Heart left ventricle (tissue), 13 donors: ENCODE data around the gene MCM3AP.

Source experiments
- POLR2A ChIP-seq, 2 donors: fragments of 450-650 bp; IDR thresholded peaks; one replicate each; pipeline ENCODE4 v1.6.1; 2017; ENCODE audit warnings: antibody characterized with exemption in 2 of 2, mild to moderate bottlenecking in 2 of 2, moderate library complexity in 2 of 2
- TF ChIP-seq, protein P1 (sequence below), 12 donors: fragments of 200-600 bp; sonication (generic) in 4 of 12; IDR thresholded peaks; one replicate each; pipeline versions ENCODE4 v1.5.0 to v1.8.0; 2018 to 2022; ENCODE audit warnings: antibody characterized with exemption in 12 of 12, mild to moderate bottlenecking in 5 of 12
- donor health status: ischemic (EF 13 %, LVEDD 7.1; RV severe dilation, severe dysfunction).
- donor health status: DM: no; HTN: yes; CAD: no.
- donor health status: DM: no; HTN: no; CAD: no.
- donor health status: ischemic (EF 25% LVEDD 6.9; RV normal size, moderate dysfunction).
- donor health status: ischemic (EF 25% LVEDD 5.7; RV mildly dilated, moderate dysfunction).
- donor health status: ischemic (EF 35%, LVEDD 5.7; RV mildly dilated, moderate dysfunction).
- donor health status: nonischemic (EF 11% LVEDD 7.7; RV severe dilation, severe dysfunction).
- donor health status: DM: yes; HTN: yes; CAD: no.
- donor health status: PGD.
- donor health status: ischemic (EF 29% LVEDD 5.4; RV normal size, mild dysfunction).
- donor health status: nonischemic (EF 23%, LVEDD 6.1; RV moderate dilation, normal function).

DNA sequence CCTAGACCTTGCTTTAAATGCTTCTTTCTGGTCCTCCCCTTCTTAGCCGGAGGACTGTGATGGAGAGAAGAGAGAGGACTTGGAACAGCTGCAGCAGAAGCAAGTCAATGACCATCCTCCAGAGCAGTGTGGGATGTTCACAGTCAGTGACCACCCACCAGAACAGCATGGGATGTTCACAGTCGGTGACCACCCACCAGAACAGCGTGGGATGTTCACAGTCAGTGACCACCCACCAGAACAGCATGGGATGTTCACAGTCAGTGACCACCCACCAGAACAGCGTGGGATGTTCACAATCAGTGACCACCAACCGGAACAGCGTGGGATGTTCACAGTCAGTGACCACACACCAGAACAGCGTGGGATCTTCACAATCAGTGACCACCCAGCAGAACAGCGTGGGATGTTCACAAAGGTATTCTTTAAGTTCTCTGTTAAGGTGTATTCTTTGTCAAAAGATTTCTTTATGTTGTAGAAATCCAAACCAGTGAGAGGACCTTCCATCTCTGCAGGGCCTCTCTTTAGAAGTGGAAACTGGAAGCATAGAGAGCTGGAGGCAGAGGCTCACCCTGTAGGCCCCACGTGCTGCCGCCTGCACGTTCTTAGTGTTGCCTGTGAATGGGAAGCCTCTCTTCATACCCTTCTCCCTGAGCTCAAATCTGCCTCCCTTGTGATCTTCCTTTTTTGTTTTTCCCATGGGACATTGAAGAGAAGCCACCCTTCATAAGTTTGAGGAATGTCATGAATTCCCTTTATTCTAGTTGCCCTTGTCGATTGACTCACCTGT is 49.1 kb upstream of the MCM3AP start:
- TF ChIP-seq, protein P1, sequence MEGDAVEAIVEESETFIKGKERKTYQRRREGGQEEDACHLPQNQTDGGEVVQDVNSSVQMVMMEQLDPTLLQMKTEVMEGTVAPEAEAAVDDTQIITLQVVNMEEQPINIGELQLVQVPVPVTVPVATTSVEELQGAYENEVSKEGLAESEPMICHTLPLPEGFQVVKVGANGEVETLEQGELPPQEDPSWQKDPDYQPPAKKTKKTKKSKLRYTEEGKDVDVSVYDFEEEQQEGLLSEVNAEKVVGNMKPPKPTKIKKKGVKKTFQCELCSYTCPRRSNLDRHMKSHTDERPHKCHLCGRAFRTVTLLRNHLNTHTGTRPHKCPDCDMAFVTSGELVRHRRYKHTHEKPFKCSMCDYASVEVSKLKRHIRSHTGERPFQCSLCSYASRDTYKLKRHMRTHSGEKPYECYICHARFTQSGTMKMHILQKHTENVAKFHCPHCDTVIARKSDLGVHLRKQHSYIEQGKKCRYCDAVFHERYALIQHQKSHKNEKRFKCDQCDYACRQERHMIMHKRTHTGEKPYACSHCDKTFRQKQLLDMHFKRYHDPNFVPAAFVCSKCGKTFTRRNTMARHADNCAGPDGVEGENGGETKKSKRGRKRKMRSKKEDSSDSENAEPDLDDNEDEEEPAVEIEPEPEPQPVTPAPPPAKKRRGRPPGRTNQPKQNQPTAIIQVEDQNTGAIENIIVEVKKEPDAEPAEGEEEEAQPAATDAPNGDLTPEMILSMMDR (IDR thresholded peaks at IDR 0.05) = no peak
- TF ChIP-seq POLR2A (IDR thresholded peaks at IDR 0.05) = no peak
